Dermis lymphatic vessel endothelial cell (primary cell): Measurements from ENCODE around the gene ZNF350. TPM values are rescaled to one million over a fixed set of nuclear protein-coding genes. Genes with fewer than 3 reads are reported as not detected.

Experiments
- total RNA-seq: library from RNA; depleted of rRNA; stranded (reverse); fragments of >200 nt; gene quantifications from 2 replicates; pipeline ENCODE4 v1.2.1, GENCODE V29; 2014

The ZNF350 gene
- 11.2 and 13.0 TPM in 2 replicates for total RNA-seq

DNA sequence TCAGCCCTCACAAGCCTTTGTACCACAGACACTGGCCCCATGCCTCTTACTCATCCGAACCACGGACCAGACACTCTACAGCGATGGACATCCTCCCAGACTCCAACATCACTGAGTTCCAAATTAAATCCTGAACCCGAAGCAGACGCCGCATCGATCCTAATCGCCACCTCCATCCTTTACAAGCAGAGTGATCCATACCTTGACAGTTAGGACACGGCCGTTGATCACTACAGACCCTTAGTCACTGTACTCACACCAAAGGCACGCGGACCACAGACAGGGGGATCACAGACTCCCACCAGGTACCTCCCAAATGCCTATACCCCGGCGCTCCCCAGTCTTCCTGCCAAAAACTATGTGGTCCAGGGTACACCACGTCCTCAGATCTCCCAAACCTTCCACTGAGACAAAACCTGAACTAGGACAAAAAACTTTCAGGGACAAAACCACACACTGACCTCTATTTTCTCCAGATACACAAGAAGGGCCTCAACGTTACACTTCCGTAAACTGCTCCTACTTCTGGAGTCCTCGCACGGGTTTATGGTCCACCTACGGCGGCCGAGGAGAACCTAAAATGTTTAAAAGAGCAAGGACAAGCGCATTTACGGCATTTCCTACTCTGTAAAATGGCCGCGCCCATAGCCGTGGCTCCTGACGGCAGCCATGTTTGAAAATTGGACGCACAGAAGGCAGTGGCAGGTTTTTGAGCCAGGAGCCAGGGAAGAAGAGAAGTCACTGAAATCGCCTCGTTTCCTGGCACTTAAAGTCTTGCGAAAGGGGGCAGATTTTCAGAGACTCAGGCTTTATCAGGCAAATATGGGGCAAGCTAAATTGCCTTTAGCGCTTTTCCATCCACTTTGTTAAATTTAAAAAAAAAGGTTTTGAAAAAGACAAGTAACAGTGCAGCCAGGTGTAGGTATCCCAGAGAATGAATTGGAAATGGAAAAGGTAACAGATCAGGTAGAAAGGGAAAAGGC is at the start of gene ZNF350:
ZNF350 (minus strand) TSS at position 532 of the 983 bp plus-strand sequence. CDS start 12,480 bp downstream, outside the sequence.

DNA sequence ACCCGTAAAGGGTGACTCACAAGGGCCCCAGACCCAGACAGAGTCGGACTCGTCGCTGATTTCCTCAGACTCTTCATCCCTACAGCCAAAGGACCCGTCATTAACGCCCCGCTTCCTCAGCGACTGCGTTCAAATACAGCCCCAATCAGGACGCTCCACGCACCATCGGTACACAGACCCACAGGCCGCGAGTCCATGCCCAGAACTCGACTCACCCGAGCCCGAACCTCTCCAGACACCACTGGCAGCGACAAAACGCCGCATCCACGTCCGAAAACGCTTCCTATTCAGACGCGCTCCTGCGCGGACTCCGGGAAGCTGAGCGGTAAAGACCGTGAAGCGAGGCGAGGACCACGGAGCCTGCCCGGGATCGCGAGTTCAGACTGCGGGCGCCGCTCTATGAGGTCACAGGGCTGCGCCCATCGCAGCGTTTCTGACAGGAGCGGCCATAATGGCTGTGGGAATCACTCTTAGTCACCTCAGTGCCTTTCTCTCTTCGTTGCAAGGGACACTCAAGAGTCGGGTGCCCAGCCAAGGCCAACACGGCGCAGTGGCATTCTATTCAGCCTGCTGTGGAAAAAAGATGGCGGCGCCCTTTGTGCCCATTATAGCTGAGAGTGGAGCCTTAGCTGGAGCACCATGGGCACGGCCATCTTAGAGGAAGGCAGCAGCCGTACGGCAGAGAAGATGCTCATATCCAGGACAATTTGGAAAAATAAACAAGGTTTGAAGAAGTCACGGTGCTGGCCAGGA is 41.6 kb upstream of the ZNF350 start, which contains the start of gene ZNF614:
ZNF614 (minus strand) TSS at position 353 of the 753 bp plus-strand sequence. CDS start 2,634 bp downstream, outside the sequence.

DNA sequence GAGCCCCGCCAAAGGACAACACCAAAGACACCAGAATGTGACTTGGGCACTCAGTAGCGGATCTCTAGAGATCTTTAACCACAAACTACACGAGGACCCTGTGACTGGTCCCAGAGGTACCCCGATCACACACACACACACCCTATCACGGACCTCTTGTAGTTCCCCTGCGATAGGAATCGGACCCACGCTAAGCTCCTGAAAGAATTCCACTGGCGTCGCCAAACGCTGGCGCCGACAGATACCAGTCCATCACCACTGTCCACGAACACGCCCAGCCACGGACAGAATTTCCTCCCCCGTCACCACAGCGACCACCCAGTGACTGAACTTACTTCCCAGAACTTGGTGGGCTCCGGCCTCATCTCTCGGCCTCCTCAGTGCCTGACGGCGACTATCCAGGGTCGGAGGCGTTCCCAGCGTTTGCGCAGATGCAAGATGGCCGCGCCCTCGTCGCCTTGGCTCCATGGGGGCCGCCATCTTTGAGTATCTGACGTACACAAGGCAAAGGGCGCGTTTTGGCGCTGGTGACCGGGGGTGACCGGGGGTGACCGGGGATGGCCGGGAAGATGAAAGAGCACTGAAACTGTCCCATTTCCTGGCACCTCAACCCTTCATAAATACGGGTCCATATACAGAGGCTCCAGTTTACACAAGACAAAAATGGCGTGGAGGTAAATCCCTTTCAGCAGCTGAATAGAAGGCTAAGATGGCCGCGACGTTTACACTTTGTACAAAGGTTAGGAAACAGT is 21.3 kb upstream of the ZNF350 start, which contains the start of gene ZNF615:
ZNF615 (minus strand) TSS at position 406 of the 752 bp plus-strand sequence. CDS start 4,500 bp downstream, outside the sequence.

DNA sequence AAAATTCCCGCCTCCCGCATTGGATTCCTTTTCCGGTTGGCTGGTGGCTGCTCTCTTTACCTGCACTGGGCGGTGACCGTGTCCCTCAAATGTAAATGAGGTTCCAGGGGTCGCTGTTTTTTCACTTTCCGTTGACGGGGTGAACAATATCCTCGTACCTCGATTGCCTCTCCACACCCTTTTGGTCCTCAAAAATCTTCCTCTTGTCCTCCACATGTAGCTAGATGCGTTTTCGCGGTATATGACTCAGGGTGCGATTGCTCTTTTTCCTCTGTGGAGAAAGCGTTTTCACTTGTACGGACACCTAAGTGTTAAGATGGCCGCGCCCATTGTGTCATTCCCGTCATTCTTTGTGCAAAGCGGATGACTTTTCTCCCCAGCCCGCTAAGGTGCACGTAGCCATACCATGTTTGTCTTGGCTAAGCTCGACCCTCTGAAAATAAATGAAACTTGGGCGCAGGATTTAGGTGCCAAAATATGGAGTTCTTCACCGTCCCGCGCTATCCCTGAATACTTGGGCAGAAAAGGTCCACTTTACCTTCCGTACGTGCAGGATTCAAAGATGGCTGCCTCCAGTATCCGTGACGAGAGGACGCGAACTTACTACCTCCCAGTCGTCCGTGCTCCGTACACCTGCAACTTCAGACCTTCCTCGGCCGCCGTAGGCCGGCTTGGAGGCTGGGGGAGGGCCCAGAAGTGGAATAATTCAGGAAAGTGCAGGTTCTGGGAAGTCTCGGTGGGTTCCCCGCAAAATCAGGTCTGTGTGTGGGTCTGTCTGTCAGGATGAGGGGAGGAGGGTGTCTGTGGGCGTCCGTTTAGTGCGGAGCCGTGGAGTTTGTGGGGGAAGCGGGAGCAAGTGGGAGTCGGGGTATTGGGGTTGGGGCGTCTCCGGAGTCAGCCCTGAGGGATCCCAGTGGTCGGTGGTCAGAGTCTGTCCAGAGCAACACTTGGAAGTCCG is 59.6 kb downstream of the ZNF350 start, which contains the start of gene ZNF613:
ZNF613 (plus strand) TSS at position 689 of the 958 bp plus-strand sequence. CDS start 8,749 bp downstream, outside the sequence.

Other genes with a start within 250 kb of the ZNF350 start
- gene FPR1, start 235.0 kb downstream of the ZNF350 start, total RNA-seq, result not detected in 2 replicates
- gene FPR2, start 225.7 kb downstream of the ZNF350 start, total RNA-seq, result not detected in 2 replicates
- gene FPR3, start 191.7 kb downstream of the ZNF350 start, total RNA-seq, result under 0.01 and 0.09 TPM in 2 replicates
- gene ZNF577, start 98.9 kb downstream of the ZNF350 start, total RNA-seq, result 3.1 and 4.2 TPM in 2 replicates
- 7.4 and 11.0 TPM in 2 replicates for gene ZNF649, start 81.8 kb downstream of the ZNF350 start, total RNA-seq
- gene ZNF613, start 59.4 kb downstream of the ZNF350 start, total RNA-seq, result 8.5 and 10.5 TPM in 2 replicates
- 11.5 and 18.3 TPM in 2 replicates for gene ZNF615, start 21.4 kb upstream of the ZNF350 start, total RNA-seq
- 7.6 and 15.0 TPM in 2 replicates for gene ZNF614, start 41.5 kb upstream of the ZNF350 start, total RNA-seq
- gene ZNF432, start 62.0 kb upstream of the ZNF350 start, total RNA-seq, result 5.4 and 8.5 TPM in 2 replicates
- 9.3 and 14.6 TPM in 2 replicates for gene ZNF841, start 108.9 kb upstream of the ZNF350 start, total RNA-seq
- gene ZNF616, start 153.1 kb upstream of the ZNF350 start, total RNA-seq, result 7.2 and 10.7 TPM in 2 replicates
- 7.3 and 11.1 TPM in 2 replicates for gene ZNF836, start 184.8 kb upstream of the ZNF350 start, total RNA-seq
- 85.4 and 96.3 TPM in 2 replicates for gene PPP2R1A, start 203.2 kb upstream of the ZNF350 start, total RNA-seq